ENCODE measurements around the gene DIRAS2. TPM values are rescaled to one million over a fixed set of nuclear protein-coding genes. Genes with fewer than 3 reads are reported as not detected.

The DIRAS2 gene, protein sequence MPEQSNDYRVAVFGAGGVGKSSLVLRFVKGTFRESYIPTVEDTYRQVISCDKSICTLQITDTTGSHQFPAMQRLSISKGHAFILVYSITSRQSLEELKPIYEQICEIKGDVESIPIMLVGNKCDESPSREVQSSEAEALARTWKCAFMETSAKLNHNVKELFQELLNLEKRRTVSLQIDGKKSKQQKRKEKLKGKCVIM
- 0.08 and 0.12 TPM in 2 replicates for polyA plus RNA-seq (2011; rRNA removed)
- 0.01 TPM in 2 replicates for polyA plus RNA-seq (2012; cell fraction: cytosol; rRNA removed)
- polyA plus RNA-seq (2012; cell fraction: nucleus; rRNA removed) = 0.01 and 0.06 TPM in 2 replicates
- polyA plus RNA-seq (2017; fragmentation: RNase III; extraction: RNeasy Plus Mini Kit Qiagen cat#74134 plus additional on column Dnase treatment) = 0.08 to 0.09 TPM (median 0.09 TPM) in 3 replicates
- polyA minus RNA-seq (2011; rRNA and poly(A)+ RNA removed) = 0.05 and 0.12 TPM in 2 replicates

DNA sequence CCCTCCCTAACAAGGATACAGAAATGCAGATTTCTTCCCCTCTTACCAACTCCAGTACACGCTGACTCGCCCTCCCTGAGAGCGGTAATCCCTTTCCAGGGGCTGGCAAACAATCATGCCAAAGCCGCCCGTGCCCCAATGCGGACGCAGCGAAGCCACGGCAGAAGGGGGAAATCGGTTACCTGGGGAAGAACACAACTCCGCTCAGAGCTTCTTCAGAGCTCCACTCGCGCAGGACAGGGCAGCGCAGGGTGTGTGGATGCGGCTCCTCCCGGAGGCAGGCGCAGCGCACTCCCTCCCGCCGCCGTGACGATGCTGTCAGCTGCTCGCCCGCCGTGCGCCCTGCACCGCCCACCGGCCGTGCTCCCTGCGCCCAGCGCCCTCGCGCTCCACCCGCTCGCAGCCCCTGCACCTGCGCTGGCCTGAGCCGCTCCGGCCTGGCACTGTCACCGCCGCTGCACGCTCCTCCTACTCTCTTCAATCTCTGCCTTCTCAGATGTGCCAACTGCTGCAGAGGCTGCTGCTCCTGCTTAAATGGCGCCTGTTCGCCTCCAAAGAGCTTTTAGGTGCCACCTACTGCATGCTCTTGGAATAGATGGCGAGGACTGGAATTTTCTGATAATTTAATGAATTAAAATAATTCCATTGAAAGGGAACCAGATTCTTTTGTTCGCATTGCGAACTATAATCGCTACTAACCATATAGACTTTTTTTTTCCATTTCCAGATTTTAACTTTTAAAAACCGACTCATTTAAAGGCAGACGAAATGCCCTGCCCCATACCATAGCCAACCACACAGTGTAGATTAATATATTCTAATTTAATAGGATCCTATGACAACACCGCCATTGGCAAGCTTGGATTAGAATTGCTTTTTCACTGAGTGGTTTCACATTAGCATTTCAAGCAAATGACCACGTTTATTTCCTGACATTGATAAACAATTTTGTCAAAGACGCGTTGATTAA lies at the start of gene DIRAS2:
TSS of gene DIRAS2 (minus strand) at position 255 of the 970 bp plus-strand sequence. CDS start 28,997 bp downstream, outside the sequence.
- TF ChIP-seq, protein P1, sequence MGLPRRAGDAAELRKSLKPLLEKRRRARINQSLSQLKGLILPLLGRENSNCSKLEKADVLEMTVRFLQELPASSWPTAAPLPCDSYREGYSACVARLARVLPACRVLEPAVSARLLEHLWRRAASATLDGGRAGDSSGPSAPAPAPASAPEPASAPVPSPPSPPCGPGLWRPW (IDR thresholded peaks at IDR 0.05) = no peak
- TF ChIP-seq RAD21 (conservative IDR thresholded peaks at IDR 0.05 in 1 of 2, IDR thresholded peaks at IDR 0.05 in 1 of 2) (peak; percentile 65 to 71), ZNF302 (CRISPR knock-in tag; IDR thresholded peaks at IDR 0.05) (no peak), SMC3 (IDR thresholded peaks at IDR 0.05) (peak; percentile 92), RNF2 (IDR thresholded peaks at IDR 0.05; ENCODE audit: borderline replicate concordance, low read depth) (0 out of 2 replicates have a peak, but pooled peaks have one; percentile 7)
- TF ChIP-seq, protein P2, sequence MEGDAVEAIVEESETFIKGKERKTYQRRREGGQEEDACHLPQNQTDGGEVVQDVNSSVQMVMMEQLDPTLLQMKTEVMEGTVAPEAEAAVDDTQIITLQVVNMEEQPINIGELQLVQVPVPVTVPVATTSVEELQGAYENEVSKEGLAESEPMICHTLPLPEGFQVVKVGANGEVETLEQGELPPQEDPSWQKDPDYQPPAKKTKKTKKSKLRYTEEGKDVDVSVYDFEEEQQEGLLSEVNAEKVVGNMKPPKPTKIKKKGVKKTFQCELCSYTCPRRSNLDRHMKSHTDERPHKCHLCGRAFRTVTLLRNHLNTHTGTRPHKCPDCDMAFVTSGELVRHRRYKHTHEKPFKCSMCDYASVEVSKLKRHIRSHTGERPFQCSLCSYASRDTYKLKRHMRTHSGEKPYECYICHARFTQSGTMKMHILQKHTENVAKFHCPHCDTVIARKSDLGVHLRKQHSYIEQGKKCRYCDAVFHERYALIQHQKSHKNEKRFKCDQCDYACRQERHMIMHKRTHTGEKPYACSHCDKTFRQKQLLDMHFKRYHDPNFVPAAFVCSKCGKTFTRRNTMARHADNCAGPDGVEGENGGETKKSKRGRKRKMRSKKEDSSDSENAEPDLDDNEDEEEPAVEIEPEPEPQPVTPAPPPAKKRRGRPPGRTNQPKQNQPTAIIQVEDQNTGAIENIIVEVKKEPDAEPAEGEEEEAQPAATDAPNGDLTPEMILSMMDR (IDR thresholded peaks at IDR 0.05) = peak; percentile 74
- TF ChIP-seq, protein P3, sequence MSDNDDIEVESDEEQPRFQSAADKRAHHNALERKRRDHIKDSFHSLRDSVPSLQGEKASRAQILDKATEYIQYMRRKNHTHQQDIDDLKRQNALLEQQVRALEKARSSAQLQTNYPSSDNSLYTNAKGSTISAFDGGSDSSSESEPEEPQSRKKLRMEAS (IDR thresholded peaks at IDR 0.05) = peak; percentile 34; the same call in 1 of the 2 replicates
- H3K4me2 ChIP-seq = peak within 1 kb of the TSS; percentile 90
- H3K4me3 ChIP-seq = peak within 1 kb of the TSS; percentile 43
- 7% methylated on average over 50 of the region's 53 CpGs for WGBS (ENCODE audit: missing lambda C conversion rate)
- ATAC-seq (peak; percentile 98 to 99), DNase-seq (ENCODE audit: low read depth in 1 of 2, low spot score in 1 of 2) (peak; percentile 29 to 75), FAIRE-seq (no peak)
- H3K9me3 ChIP-seq = no peaks in the 10 kb centered on the region
- 0 out of 6 replicates have a peak within 1 kb of the TSS, but pooled peaks of 1 of the 2 experiments have one; percentile 34 for H3K27ac ChIP-seq
- POLR2A ChIA-PET = no interaction called here
- CTCF ChIA-PET = interaction anchor here (0.5 to 2.0 kb wide), 24 partner anchors 11 to 1040 kb away, joined by 3 to 12 read pairs (median 3); no protein-coding TSS in a partner anchor
- H3K4me1 ChIP-seq = 0 out of 3 replicates have a peak, but pooled peaks cover 2% of the 10 kb centered on the region

DNA sequence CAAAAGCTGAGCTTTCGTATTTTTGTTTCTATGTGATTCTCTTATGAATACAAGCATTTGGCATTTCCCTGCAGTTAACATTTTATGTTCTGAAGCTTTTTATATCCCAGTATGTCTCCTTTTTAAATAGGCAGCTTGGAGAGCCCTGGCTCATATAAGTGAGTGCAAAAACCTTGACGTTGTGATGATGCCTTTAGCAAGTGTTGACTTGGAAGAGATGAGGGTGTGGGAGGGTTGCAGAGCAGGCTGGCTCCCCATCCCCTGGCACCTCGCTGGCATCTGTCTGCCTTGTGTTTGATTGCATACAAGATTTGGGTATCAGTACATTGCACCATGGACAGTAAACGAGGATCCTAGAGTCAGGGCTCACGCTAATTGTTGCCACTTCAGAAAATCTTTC lies 42.1 kb upstream of the DIRAS2 start:
- Histone ChIP-seq H3K4me3 (no peak overlapping the region), H3K9me3 (no peaks in the 10 kb centered on the region), H3K4me2 (no peak overlapping the region), H3K4me1 (no peaks in the 10 kb centered on the region), H3K27ac (no peak overlapping the region)
- no peak for FAIRE-seq
- ChIA-PET CTCF (no interaction called here), POLR2A (interaction anchor here (0.6 kb wide), 1 partner anchor 10 kb away, joined by 3 read pairs; no protein-coding TSS in a partner anchor)
- TF ChIP-seq JUN (IDR thresholded peaks at IDR 0.05) (no peak), RAD21 (conservative IDR thresholded peaks at IDR 0.05 in 1 of 2, IDR thresholded peaks at IDR 0.05 in 1 of 2) (no peak), BHLHE40 (IDR thresholded peaks at IDR 0.05; ENCODE audit: low read depth, low read length) (no peak), GATA3 (IDR thresholded peaks at IDR 0.05; ENCODE audit: borderline replicate concordance) (no peak), HOXB5 (CRISPR knock-in tag; IDR thresholded peaks at IDR 0.05) (no peak), ZC3H11A (IDR thresholded peaks at IDR 0.05) (no peak), FOSB (CRISPR knock-in tag; IDR thresholded peaks at IDR 0.05) (no peak)
- TF ChIP-seq, protein P1 (IDR thresholded peaks at IDR 0.05) = no peak
- TF ChIP-seq, protein P4, sequence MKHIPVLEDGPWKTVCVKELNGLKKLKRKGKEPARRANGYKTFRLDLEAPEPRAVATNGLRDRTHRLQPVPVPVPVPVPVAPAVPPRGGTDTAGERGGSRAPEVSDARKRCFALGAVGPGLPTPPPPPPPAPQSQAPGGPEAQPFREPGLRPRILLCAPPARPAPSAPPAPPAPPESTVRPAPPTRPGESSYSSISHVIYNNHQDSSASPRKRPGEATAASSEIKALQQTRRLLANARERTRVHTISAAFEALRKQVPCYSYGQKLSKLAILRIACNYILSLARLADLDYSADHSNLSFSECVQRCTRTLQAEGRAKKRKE (CRISPR knock-in tag; IDR thresholded peaks at IDR 0.05; ENCODE audit: low read depth) = no peak
- TF ChIP-seq, protein P5, sequence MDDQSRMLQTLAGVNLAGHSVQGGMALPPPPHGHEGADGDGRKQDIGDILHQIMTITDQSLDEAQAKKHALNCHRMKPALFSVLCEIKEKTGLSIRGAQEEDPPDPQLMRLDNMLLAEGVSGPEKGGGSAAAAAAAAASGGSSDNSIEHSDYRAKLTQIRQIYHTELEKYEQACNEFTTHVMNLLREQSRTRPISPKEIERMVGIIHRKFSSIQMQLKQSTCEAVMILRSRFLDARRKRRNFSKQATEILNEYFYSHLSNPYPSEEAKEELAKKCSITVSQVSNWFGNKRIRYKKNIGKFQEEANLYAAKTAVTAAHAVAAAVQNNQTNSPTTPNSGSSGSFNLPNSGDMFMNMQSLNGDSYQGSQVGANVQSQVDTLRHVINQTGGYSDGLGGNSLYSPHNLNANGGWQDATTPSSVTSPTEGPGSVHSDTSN (IDR thresholded peaks at IDR 0.05) = no peak
- DNase-seq (ENCODE audit: low read depth in 1 of 2, low spot score in 1 of 2) = no peak
- 36% methylated on average over 5 of the region's 5 CpGs for WGBS (ENCODE audit: missing lambda C conversion rate)
- no peak for ATAC-seq

Measured in A549 (cell line).